HS-5 (cell line): ENCODE measurements around the gene RPL29.
"Not testable (repeated sequence)": the region's sequence is repeated elsewhere in the genome, so short reads cannot be mapped to it uniquely, and the experiment has no call there.

Experiments
- DNase-seq: peaks from one replicate; pipeline ENCODE4 v3.0.0-alpha.2; 2012; ENCODE audit warnings: low read depth

The RPL29 gene

GRCh38 chr3:52005571-52005986, 9.9 kb upstream of the RPL29 start:
- no peak for DNase-seq

- DNase-seq: no peak
Measured at GRCh38 chr3:52004906-52005395, 9.3 kb upstream of the RPL29 start.

- no peak for DNase-seq
Measured at GRCh38 chr3:52004163-52004787, 8.6 kb upstream of the RPL29 start.

GRCh38 chr3:52002748-52003147, 7.1 kb upstream of the RPL29 start:
- DNase-seq: no peak

- no peak for DNase-seq
Measured at GRCh38 chr3:52001443-52001974, 5.8 kb upstream of the RPL29 start.

- no peak for DNase-seq
Measured at GRCh38 chr3:51999846-52000245, 4.2 kb upstream of the RPL29 start.

- DNase-seq: no peak
Measured at GRCh38 chr3:51998774-51999173, 3.1 kb upstream of the RPL29 start.

GRCh38 chr3:51997935-51998596, 2.4 kb upstream of the RPL29 start:
- DNase-seq: no peak

- DNase-seq: no peak
Measured at GRCh38 chr3:51997172-51997571, 1.5 kb upstream of the RPL29 start.

- DNase-seq: no peak
Measured at GRCh38 chr3:51994530-51994929, 1.2 kb downstream of the RPL29 start.

- DNase-seq: not testable (repeated sequence)
Measured at GRCh38 chr3:51993657-51994056, 2.0 kb downstream of the RPL29 start.

GRCh38 chr3:51992017-51992682, 3.5 kb downstream of the RPL29 start:
- no peak for DNase-seq

GRCh38 chr3:51990501-51990971, 5.2 kb downstream of the RPL29 start:
- not testable (repeated sequence) for DNase-seq

- no peak for DNase-seq
Measured at GRCh38 chr3:51988286-51989146, 7.2 kb downstream of the RPL29 start.

GRCh38 chr3:51987568-51987967, 8.1 kb downstream of the RPL29 start:
- no peak for DNase-seq

- no peak for DNase-seq
Measured at GRCh38 chr3:51986010-51986947, 9.4 kb downstream of the RPL29 start.

- no peak for DNase-seq
Measured at GRCh38 chr3:51985063-51985462, 10.6 kb downstream of the RPL29 start.

GRCh38 chr3:51984269-51984647, 11.4 kb downstream of the RPL29 start:
- no peak for DNase-seq

GRCh38 chr3:51983578-51984268, 12.0 kb downstream of the RPL29 start:
- DNase-seq: no peak
